OCI-LY7 (cell line): Measurements from ENCODE around the gene OARD1. TPM values are rescaled to one million over a fixed set of nuclear protein-coding genes. Genes with fewer than 3 reads are reported as not detected.

Source experiments
- BruUV-seq: library from RNA; stranded (reverse); fragments of 400-500 nt; replicated peaks from 2 replicates; lab custom pipeline; 2021; lab: Mats Ljungman, UMichigan
- CTCF ChIA-PET: fragments of 300-600 bp; sonication (Branson Sonifier 250); formaldehyde crosslinking; loops from one replicate; lab custom pipeline; 2022; ENCODE audit warnings: antibody characterized with exemption; ENCODE audit not compliant: unreplicated experiment; lab: Charles Lee
- POLR2A ChIA-PET: fragments of 300-600 bp; sonication (Branson Sonifier 250); formaldehyde crosslinking; loops from one replicate; lab custom pipeline; 2022; ENCODE audit warnings: antibody characterized with exemption; lab: Charles Lee
- DNase-seq: peaks from one replicate; pipeline ENCODE4 v3.0.0-alpha.2; 2015; ENCODE audit warnings: low spot score
- H2AFZ ChIP-seq: fragments of 200-600 bp; sonication (generic), shearing (Covaris generic); 2 replicates; pipeline ENCODE4 v1.6.1; 2014; ENCODE audit warnings: mild to moderate bottlenecking, antibody characterized with exemption, low read length, moderate library complexity
- H3K27ac ChIP-seq: fragments of 200-600 bp; sonication (generic); 2 replicates; pipeline ENCODE4 v1.5.1; 2014; ENCODE audit warnings: mixed run types, low read depth, mild to moderate bottlenecking, moderate library complexity, low read length, inconsistent platforms; ENCODE audit not compliant: poor library complexity, severe bottlenecking
- H3K36me3 ChIP-seq: fragments of 200-600 bp; sonication (generic); 2 replicates; pipeline ENCODE4 v1.6.1; 2014; ENCODE audit warnings: mild to moderate bottlenecking, antibody characterized with exemption, low read length, moderate library complexity, mixed read lengths; ENCODE audit not compliant: insufficient read depth
- H3K4me1 ChIP-seq: fragments of 200-600 bp; sonication (generic); 2 replicates; pipeline ENCODE4 v1.5.1; 2014; ENCODE audit warnings: mild to moderate bottlenecking, low read length; ENCODE audit not compliant: insufficient read depth, poor library complexity, severe bottlenecking
- H3K4me2 ChIP-seq: fragments of 200-600 bp; sonication (generic); 2 replicates; pipeline ENCODE4 v1.6.1; 2014; ENCODE audit warnings: mild to moderate bottlenecking, low read length
- H3K4me3 ChIP-seq: fragments of 200-600 bp; sonication (generic); 2 replicates; pipeline ENCODE4 v1.5.1; 2014; ENCODE audit warnings: mild to moderate bottlenecking, low read depth, low read length; ENCODE audit not compliant: poor library complexity, severe bottlenecking
- H3K79me2 ChIP-seq: fragments of 200-600 bp; sonication (generic); 2 replicates; pipeline ENCODE4 v1.6.1; 2016; ENCODE audit warnings: low read depth, mild to moderate bottlenecking, low read length, moderate library complexity, mixed read lengths; ENCODE audit not compliant: insufficient read depth
- H3K9me2 ChIP-seq: fragments of 200-600 bp; sonication (generic); 2 replicates; pipeline ENCODE4 v1.6.1; 2016; ENCODE audit warnings: mild to moderate bottlenecking, low read length, mixed read lengths; ENCODE audit not compliant: insufficient read depth
- H3K9me3 ChIP-seq: fragments of 200-600 bp; sonication (generic); 2 replicates; pipeline ENCODE4 v1.6.1; 2014; ENCODE audit warnings: mild to moderate bottlenecking, mixed run types, low read length, mixed read lengths
- H4K20me1 ChIP-seq: fragments of 200-600 bp; sonication (generic); 2 replicates; pipeline ENCODE4 v1.6.1; 2014; ENCODE audit warnings: mild to moderate bottlenecking, antibody characterized with exemption, low read length, moderate library complexity, mixed read lengths; ENCODE audit not compliant: insufficient read depth
- CTCF ChIP-seq: fragments of 200-600 bp; sonication (generic); conservative IDR thresholded peaks from 2 replicates; pipeline ENCODE4 v1.5.1; 2014; ENCODE audit warnings: mild to moderate bottlenecking, antibody characterized with exemption, low read length, moderate library complexity, mixed read lengths
- EZH2phosphoT487 ChIP-seq: fragments of 200-600 bp; sonication (generic); IDR thresholded peaks from 2 replicates; pipeline ENCODE4 v1.6.1; 2018; ENCODE audit warnings: low read depth, borderline replicate concordance, mild to moderate bottlenecking, mixed run types, antibody characterized with exemption, low read length, moderate library complexity, mixed read lengths
- intact Hi-C: fragments of 100-400 bp; cut with micrococcal nuclease; formaldehyde crosslinking; loops from one replicate; pipeline ENCODE4 v1.10.0; 2022; ENCODE audit not compliant: unreplicated experiment
- total RNA-seq, 2 experiments: library from RNA; depleted of rRNA in 1 of 2; stranded (reverse); fragments of >200 nt in 1 of 2; shearing (Covaris generic) in 1 of 2; gene quantifications; 2 replicates each; pipeline ENCODE4 v1.2.3, GENCODE V29; 2014 to 2022

Gene OARD1
- total RNA-seq, 2 experiments from 2014 or later: 21.0 to 41.6 TPM

DNA sequence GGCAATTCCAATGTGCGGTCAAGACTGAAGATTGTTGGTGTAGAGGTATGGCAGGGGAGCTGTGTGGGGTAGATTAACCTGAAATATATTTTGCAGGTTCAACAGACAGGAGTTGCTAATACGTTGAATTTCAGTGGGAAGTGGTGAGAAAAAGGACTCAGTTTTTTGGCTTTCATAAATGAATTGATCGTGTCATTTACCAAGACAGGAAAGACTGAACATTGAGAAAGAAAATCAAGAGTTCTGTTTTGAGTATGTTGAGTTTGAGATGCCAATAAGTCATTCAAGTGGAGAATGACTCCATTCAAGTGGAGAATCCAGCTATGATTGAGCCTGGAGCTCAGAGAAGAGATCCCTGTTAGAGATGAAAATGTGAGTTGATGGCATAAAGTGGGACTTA, 31.7 kb upstream of the OARD1 start:
- intact Hi-C loops: no loop called here
- H3K36me3 ChIP-seq: peaks cover 40% of the 10 kb centered on the region
- H3K27ac ChIP-seq: no peak overlapping the region
- no peaks in the 10 kb centered on the region for H3K4me1 ChIP-seq
- H2AFZ ChIP-seq: no peak overlapping the region
- H3K9me3 ChIP-seq: no peaks in the 10 kb centered on the region
- TF ChIP-seq CTCF: no peak
- TF ChIP-seq EZH2phosphoT487: no peak
- no peaks in the 10 kb centered on the region for H3K79me2 ChIP-seq
- ChIA-PET POLR2A (interaction anchor here (0.7 to 1.4 kb wide), 6 partner anchors 22 to 151 kb away, joined by 3 to 5 read pairs (median 3); no protein-coding TSS in a partner anchor), CTCF (interaction anchor here (0.7 kb wide), 1 partner anchor 8 kb away, joined by 3 read pairs; no protein-coding TSS in a partner anchor)
- H3K4me3 ChIP-seq: no peak overlapping the region
- no peaks in the 10 kb centered on the region for H3K9me2 ChIP-seq
- no peaks in the 10 kb centered on the region for H4K20me1 ChIP-seq
- H3K4me2 ChIP-seq: no peak overlapping the region
- no peak for DNase-seq
- BruUV-seq: no TSS peak

- TF ChIP-seq EZH2phosphoT487: no peak
- TF ChIP-seq CTCF: no peak
- H3K4me3 ChIP-seq: no peak overlapping the region
- H3K9me2 ChIP-seq: no peaks in the 10 kb centered on the region
- no peak overlapping the region for H3K4me2 ChIP-seq
- no peak overlapping the region for H3K27ac ChIP-seq
- H3K9me3 ChIP-seq: no peaks in the 10 kb centered on the region
- H3K36me3 ChIP-seq: peaks cover 69% of the 10 kb centered on the region
- no TSS peak for BruUV-seq
- POLR2A ChIA-PET: no interaction called here
- H4K20me1 ChIP-seq: no peaks in the 10 kb centered on the region; the same call in 1 of the 2 replicates
- DNase-seq: no peak
- intact Hi-C loops: no loop called here
- no peak overlapping the region for H2AFZ ChIP-seq
- CTCF ChIA-PET: no interaction called here
- H3K79me2 ChIP-seq: no peaks in the 10 kb centered on the region
- H3K4me1 ChIP-seq: no peaks in the 10 kb centered on the region
Observed at GRCh38 chr6:41100871-41101287, 28.7 kb upstream of the OARD1 start.

DNA sequence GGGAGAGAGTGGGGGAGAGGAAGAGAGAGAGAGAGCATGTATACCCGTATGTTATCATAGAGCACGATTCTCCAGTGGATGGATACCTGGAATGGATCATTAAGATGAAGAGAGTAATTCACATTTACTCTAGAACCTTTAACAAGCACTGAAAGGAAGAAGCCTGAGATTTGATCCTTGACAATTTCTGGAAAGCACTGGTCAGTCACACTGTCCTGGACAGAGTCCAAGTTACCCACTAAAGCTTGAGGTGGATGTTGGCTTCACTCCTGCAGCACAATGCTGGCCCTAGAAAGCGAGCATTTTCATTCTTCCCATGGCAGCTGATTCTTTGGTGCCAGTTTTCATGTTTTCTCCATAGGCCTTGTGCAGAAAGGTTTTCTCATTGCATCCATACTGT, 26.2 kb upstream of the OARD1 start:
- H4K20me1 ChIP-seq: no peaks in the 10 kb centered on the region; the same call in 1 of the 2 replicates
- TF ChIP-seq EZH2phosphoT487 (no peak), CTCF (no peak)
- POLR2A ChIA-PET: interaction anchor here (1.0 kb wide), 1 partner anchor 26 kb away, joined by 3 read pairs; the partner anchor contains the start of gene OARD1
- H3K4me3 ChIP-seq: no peak overlapping the region
- BruUV-seq: TSS peak; percentile 45
- H3K27ac ChIP-seq: no peak overlapping the region
- CTCF ChIA-PET: no interaction called here
- peaks cover 87% of the 10 kb centered on the region for H3K36me3 ChIP-seq
- no peaks in the 10 kb centered on the region for H3K9me2 ChIP-seq
- H2AFZ ChIP-seq: no peak overlapping the region
- H3K4me1 ChIP-seq: no peaks in the 10 kb centered on the region
- H3K79me2 ChIP-seq: no peaks in the 10 kb centered on the region
- no peak for DNase-seq
- H3K4me2 ChIP-seq: no peak overlapping the region
- intact Hi-C loops: no loop called here
- no peaks in the 10 kb centered on the region for H3K9me3 ChIP-seq
